ENCODE measurements around the gene PI4K2A.
"Not testable (repeated sequence)": the region's sequence is repeated elsewhere in the genome, so short reads cannot be mapped to it uniquely, and the experiment has no call there.

Gene PI4K2A

DNA sequence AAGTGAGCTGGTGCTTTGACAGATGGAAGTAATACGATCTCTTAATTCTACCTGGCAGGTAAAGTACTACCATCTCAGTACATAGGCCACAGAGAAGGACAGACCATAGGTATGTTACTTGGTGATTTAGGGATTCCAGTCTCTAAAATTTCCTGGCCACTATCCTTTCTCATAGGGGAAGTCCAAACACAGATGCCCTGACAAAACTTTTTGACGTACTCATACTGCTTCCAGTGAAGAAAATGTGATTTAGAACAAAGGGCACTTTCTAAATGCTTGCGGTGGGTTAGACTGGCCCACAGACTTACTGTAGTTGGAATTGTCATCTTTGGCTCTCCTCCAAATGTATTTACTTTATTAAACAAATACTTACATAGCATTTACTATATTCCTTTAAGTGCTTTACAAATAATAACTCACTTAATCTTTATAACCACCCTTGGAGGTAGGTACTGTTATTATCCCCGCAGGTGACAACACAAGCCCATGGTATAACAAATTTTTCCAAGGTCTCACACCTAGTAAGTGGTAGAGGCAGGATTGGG, 3.0 kb downstream of the PI4K2A start:
- H3K4me3 ChIP-seq (ENCODE audit: low read depth, low read length), result no peak overlapping the region
- no peak for DNase-seq (ENCODE audit: low read depth)
- TF ChIP-seq, protein P1, sequence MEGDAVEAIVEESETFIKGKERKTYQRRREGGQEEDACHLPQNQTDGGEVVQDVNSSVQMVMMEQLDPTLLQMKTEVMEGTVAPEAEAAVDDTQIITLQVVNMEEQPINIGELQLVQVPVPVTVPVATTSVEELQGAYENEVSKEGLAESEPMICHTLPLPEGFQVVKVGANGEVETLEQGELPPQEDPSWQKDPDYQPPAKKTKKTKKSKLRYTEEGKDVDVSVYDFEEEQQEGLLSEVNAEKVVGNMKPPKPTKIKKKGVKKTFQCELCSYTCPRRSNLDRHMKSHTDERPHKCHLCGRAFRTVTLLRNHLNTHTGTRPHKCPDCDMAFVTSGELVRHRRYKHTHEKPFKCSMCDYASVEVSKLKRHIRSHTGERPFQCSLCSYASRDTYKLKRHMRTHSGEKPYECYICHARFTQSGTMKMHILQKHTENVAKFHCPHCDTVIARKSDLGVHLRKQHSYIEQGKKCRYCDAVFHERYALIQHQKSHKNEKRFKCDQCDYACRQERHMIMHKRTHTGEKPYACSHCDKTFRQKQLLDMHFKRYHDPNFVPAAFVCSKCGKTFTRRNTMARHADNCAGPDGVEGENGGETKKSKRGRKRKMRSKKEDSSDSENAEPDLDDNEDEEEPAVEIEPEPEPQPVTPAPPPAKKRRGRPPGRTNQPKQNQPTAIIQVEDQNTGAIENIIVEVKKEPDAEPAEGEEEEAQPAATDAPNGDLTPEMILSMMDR (IDR thresholded peaks at IDR 0.05; ENCODE audit: insufficient read depth, low read depth, low read length, missing control alignments), result no peak

DNA sequence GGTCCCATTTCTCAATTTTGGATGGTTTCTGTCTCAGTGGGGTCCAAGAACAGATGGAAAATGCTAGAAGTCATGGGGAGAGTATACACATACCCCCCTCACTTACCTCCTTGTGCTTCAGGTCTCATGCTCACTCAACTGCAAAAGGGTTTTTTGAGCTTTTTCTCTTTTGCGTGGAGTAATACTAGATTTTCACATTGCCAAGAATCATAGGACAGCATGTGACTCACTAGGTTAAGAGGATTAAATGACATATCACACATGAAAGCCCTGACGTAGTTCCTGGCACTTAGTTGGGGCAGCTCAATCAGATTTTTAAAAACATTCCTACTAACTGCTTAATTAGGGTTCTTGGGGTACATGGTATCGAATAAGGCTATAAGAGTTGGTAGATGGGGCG, 4.5 kb downstream of the PI4K2A start:
- DNase-seq (ENCODE audit: low read depth), result no peak
- TF ChIP-seq, protein P1 (IDR thresholded peaks at IDR 0.05; ENCODE audit: insufficient read depth, low read depth, low read length, missing control alignments), result no peak
- no peak overlapping the region for H3K4me3 ChIP-seq (ENCODE audit: low read depth, low read length)

DNA sequence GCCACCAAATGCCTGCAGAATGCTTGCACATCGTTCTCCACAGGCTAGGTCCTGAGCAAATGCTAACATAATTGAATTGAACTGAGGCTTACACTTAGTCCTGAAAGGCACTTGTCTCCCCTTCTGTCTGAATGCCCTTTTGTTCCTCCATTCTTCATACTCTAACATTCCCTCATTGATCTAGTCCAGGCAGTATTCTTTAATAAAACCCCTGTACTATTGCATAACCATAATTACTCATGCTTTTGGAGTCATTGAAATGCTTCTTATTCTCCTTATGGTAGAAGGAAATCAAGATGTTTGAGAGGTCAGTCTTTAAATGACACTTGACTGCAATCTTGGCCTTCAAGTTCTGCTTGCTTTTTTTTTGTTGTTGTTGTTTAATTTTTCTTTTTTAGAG, 7.1 kb downstream of the PI4K2A start:
- TF ChIP-seq, protein P1 (IDR thresholded peaks at IDR 0.05; ENCODE audit: insufficient read depth, low read depth, low read length, missing control alignments), result no peak
- DNase-seq (ENCODE audit: low read depth), result no peak
- H3K4me3 ChIP-seq (ENCODE audit: low read depth, low read length), result no peak overlapping the region

DNA sequence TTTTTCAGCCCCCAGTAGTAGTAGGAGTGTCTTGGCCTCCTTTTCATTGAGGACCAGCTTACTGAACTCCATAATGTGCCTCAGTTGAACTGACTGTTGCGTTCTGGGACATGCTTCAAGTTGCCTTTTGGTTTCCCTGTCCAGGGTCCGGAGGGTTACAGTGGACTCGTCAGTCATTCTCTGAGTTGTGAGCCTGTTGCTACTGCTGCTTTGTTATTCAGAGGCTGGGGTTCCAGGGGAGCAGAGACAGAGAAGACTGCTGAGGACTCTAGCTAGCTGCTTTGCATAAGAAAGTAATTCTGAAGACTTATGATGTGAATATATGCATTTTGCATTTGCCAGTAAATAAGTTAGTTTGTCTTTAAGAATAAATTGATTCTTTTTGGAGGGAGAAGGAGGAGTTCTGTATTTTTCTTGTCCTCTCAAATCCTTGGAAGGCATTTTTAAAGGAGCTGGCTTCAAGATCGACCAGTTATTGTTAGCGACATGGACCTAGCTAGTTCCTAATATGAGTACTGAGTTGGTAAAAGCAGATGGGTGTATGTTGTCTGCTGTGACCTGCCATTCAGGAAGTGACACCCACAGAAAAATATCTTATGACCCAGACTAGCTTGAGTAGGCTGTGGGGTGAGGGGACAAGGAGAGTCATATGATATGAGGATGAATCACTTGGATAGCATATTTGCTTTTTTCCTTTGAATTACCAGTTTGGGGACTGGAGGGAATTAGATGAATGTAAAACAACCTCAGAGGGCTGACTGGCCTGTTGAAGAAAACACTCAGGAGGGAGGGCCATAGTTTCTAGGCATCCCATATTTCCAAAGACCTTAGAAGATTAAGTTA, 8.3 kb downstream of the PI4K2A start:
- H3K4me3 ChIP-seq (ENCODE audit: low read depth, low read length), result no peak overlapping the region
- DNase-seq (ENCODE audit: low read depth), result peak; percentile 62
- TF ChIP-seq, protein P1 (IDR thresholded peaks at IDR 0.05; ENCODE audit: insufficient read depth, low read depth, low read length, missing control alignments), result no peak

DNA sequence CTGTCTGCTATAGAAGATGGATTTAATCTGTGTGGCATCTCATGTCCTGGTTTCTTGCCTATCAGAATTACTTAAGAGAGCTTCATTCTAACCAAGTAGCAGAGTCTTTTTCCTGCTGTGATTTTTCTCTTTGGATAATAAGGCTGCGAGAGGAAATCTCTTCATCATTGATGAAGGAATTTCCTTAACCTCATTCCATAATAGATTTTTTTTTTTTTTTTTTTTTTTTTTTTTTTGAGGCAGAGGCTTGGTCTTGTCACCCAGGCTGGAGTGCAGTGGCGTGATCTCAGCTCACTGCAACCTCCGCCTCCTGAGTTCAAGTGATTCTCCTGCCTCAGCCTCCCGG, 8.9 kb downstream of the PI4K2A start:
- DNase-seq (ENCODE audit: low read depth); H3K4me3 ChIP-seq (ENCODE audit: low read depth, low read length): not testable (repeated sequence)

DNA sequence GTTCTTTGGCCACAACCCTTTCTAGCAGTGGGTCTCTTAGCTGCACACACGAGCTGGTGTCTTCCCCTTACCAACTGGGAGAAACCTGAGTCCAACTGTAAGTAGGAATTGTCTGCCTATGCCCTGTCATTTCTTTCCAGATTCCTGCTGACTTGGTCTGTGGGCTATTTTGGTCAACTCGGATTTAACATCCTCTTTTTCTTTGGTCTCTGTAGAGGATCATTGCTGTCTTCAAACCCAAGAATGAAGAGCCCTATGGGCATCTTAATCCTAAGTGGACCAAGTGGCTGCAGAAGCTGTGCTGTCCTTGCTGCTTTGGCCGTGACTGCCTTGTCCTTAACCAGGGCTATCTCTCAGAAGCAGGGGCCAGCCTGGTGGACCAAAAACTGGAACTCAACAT, 10.3 kb downstream of the PI4K2A start:
- no peak overlapping the region for H3K4me3 ChIP-seq (ENCODE audit: low read depth, low read length)
- TF ChIP-seq, protein P1 (IDR thresholded peaks at IDR 0.05; ENCODE audit: insufficient read depth, low read depth, low read length, missing control alignments), result no peak

DNA sequence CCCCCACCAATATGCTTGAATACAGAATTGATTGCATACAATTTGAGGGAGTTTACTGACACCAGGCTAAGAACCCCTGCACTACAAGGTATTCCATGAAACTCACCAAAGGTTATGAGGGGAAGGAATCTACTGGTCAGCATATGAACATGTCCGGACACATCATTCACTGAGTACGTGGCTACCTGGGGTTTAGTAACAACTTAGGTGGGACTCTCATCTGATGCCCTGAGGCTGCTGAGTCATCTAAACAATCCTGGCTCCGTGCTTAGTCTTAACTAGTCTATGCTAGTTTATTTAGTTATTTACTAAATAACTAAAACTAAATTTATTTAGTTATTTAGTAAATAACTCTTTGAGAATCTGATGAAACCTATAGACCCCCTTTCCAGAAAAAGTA, 11.3 kb downstream of the PI4K2A start:
- no peak for DNase-seq (ENCODE audit: low read depth)
- TF ChIP-seq, protein P1 (IDR thresholded peaks at IDR 0.05; ENCODE audit: insufficient read depth, low read depth, low read length, missing control alignments), result no peak
- no peak overlapping the region for H3K4me3 ChIP-seq (ENCODE audit: low read depth, low read length)

More for the DNA sequence above, 10.3 kb downstream of the PI4K2A start:
- DNase-seq (ENCODE audit: low read depth), result no peak

Data from GM12865 (cell line).